ENCODE data around the gene NNAT. TPM values are rescaled to one million over a fixed set of nuclear protein-coding genes. Genes with fewer than 3 reads are reported as not detected.

Gene NNAT
- total RNA-seq, 1 donor from 2014 or later = 2.7 TPM

DNA sequence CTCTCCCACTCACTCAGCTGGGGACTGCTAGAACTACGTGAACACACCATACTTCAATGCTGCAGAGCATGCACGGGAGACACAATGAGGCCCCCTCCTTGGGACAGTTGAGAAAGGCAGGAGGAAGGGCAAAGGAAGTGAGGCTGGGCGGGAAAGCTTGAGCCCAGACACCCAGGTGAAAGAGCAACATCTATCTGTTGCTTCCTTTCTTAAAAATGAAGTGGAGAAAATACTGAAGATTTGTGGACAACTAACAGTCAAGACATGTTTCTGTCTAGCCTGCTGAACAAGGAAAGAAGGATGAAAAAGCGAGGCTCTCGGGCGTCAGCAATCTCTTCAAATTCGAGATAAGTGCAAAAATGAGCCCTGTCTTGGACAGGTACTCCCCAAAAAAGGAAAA, 3.0 kb upstream of the NNAT start:
- Mint-ChIP-seq H3K9me3 (ENCODE audit: low read depth) (no peaks in the 10 kb centered on the region), H3K36me3 (ENCODE audit: low read depth) (peaks cover 13% of the 10 kb centered on the region), H3K4me1 (ENCODE audit: low read depth) (peaks cover 59% of the 10 kb centered on the region), H3K27me3 (ENCODE audit: low read depth) (no peaks in the 10 kb centered on the region), H3K4me3 (ENCODE audit: unreplicated experiment) (no peak overlapping the region), H3K27ac (ENCODE audit: unreplicated experiment) (peak overlapping the region; percentile 25)
- no peak for DNase-seq (ENCODE audit: low spot score)
- TF ChIP-seq, protein P1, sequence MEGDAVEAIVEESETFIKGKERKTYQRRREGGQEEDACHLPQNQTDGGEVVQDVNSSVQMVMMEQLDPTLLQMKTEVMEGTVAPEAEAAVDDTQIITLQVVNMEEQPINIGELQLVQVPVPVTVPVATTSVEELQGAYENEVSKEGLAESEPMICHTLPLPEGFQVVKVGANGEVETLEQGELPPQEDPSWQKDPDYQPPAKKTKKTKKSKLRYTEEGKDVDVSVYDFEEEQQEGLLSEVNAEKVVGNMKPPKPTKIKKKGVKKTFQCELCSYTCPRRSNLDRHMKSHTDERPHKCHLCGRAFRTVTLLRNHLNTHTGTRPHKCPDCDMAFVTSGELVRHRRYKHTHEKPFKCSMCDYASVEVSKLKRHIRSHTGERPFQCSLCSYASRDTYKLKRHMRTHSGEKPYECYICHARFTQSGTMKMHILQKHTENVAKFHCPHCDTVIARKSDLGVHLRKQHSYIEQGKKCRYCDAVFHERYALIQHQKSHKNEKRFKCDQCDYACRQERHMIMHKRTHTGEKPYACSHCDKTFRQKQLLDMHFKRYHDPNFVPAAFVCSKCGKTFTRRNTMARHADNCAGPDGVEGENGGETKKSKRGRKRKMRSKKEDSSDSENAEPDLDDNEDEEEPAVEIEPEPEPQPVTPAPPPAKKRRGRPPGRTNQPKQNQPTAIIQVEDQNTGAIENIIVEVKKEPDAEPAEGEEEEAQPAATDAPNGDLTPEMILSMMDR (IDR thresholded peaks at IDR 0.05) = no peak

GRCh38 chr20:37518606-37519507, 2.2 kb upstream of the NNAT start:
- Mint-ChIP-seq H3K4me3 (ENCODE audit: unreplicated experiment) (no peak overlapping the region), H3K27ac (ENCODE audit: unreplicated experiment) (peak overlapping the region; percentile 65), H3K4me1 (ENCODE audit: low read depth) (peaks cover 66% of the 10 kb centered on the region), H3K36me3 (ENCODE audit: low read depth) (peaks cover 15% of the 10 kb centered on the region), H3K9me3 (ENCODE audit: low read depth) (no peaks in the 10 kb centered on the region), H3K27me3 (ENCODE audit: low read depth) (no peaks in the 10 kb centered on the region)
- TF ChIP-seq, protein P1 (IDR thresholded peaks at IDR 0.05) = no peak
- DNase-seq (ENCODE audit: low spot score) = no peak

- Mint-ChIP-seq H3K27ac (ENCODE audit: unreplicated experiment) (peak overlapping the region; percentile 65), H3K36me3 (ENCODE audit: low read depth) (peaks cover 15% of the 10 kb centered on the region), H3K4me1 (ENCODE audit: low read depth) (peaks cover 73% of the 10 kb centered on the region), H3K9me3 (ENCODE audit: low read depth) (no peaks in the 10 kb centered on the region), H3K27me3 (ENCODE audit: low read depth) (no peaks in the 10 kb centered on the region), H3K4me3 (ENCODE audit: unreplicated experiment) (no peak overlapping the region)
- DNase-seq (ENCODE audit: low spot score) = no peak
- TF ChIP-seq, protein P1 (IDR thresholded peaks at IDR 0.05) = peak; percentile 12
Observed at GRCh38 chr20:37519508-37520418, 1.3 kb upstream of the NNAT start.

- peak overlapping the region; percentile 48 for H3K4me3 Mint-ChIP-seq (ENCODE audit: unreplicated experiment)
- no peak for DNase-seq (ENCODE audit: low spot score)
- H3K9me3 Mint-ChIP-seq (ENCODE audit: low read depth) = no peaks in the 10 kb centered on the region
- H3K4me1 Mint-ChIP-seq (ENCODE audit: low read depth) = peaks cover 80% of the 10 kb centered on the region
- H3K27me3 Mint-ChIP-seq (ENCODE audit: low read depth) = no peaks in the 10 kb centered on the region
- no peak overlapping the region for H3K27ac Mint-ChIP-seq (ENCODE audit: unreplicated experiment)
- peaks cover 11% of the 10 kb centered on the region for H3K36me3 Mint-ChIP-seq (ENCODE audit: low read depth)
- TF ChIP-seq, protein P1 (IDR thresholded peaks at IDR 0.05) = no peak
Observed at GRCh38 chr20:37520419-37520955, 563 bp upstream of the NNAT start.

All from chondrocyte (in vitro differentiated cells).